Chondrocyte (in vitro differentiated cells): ENCODE results near the gene TEKT5. TPM values are rescaled to one million over a fixed set of nuclear protein-coding genes. Genes with fewer than 3 reads are reported as not detected.

Experiments used
- DNase-seq: peaks from one replicate; pipeline ENCODE4 v3.0.0; 2021; ENCODE audit warnings: mixed read lengths, low spot score
- H3K27ac Mint-ChIP-seq: one replicate; pipeline ENCODE4 v1.8.0; 2021; ENCODE audit warnings: mild to moderate bottlenecking, moderate library complexity, mixed read lengths; ENCODE audit not compliant: unreplicated experiment
- H3K27me3 Mint-ChIP-seq: 2 replicates; pipeline ENCODE4 v1.8.0; 2021; ENCODE audit warnings: low read depth, mixed read lengths
- H3K36me3 Mint-ChIP-seq: 2 replicates; pipeline ENCODE4 v1.8.0; 2021; ENCODE audit warnings: low read depth, mixed read lengths
- H3K4me1 Mint-ChIP-seq: 2 replicates; pipeline ENCODE4 v1.8.0; 2021; ENCODE audit warnings: low read depth, mild to moderate bottlenecking, mixed read lengths
- H3K4me3 Mint-ChIP-seq: one replicate; pipeline ENCODE4 v1.8.0; 2021; ENCODE audit warnings: mild to moderate bottlenecking, moderate library complexity, mixed read lengths; ENCODE audit not compliant: unreplicated experiment
- H3K9me3 Mint-ChIP-seq: 2 replicates; pipeline ENCODE4 v1.8.0; 2021; ENCODE audit warnings: low read depth, mixed read lengths
- total RNA-seq: library from RNA; stranded (reverse); gene quantifications from 3 replicates; pipeline ENCODE4 v1.2.1, GENCODE V29; 2021
- TF ChIP-seq, protein P1 (sequence below): fragments of 200-600 bp; sonication (generic); IDR thresholded peaks from 2 replicates; pipeline ENCODE4 v1.5.0; 2021; ENCODE audit warnings: antibody characterized with exemption, mild to moderate bottlenecking, moderate library complexity

The TEKT5 gene
- total RNA-seq, 1 donor from 2014 or later: not detected

DNA sequence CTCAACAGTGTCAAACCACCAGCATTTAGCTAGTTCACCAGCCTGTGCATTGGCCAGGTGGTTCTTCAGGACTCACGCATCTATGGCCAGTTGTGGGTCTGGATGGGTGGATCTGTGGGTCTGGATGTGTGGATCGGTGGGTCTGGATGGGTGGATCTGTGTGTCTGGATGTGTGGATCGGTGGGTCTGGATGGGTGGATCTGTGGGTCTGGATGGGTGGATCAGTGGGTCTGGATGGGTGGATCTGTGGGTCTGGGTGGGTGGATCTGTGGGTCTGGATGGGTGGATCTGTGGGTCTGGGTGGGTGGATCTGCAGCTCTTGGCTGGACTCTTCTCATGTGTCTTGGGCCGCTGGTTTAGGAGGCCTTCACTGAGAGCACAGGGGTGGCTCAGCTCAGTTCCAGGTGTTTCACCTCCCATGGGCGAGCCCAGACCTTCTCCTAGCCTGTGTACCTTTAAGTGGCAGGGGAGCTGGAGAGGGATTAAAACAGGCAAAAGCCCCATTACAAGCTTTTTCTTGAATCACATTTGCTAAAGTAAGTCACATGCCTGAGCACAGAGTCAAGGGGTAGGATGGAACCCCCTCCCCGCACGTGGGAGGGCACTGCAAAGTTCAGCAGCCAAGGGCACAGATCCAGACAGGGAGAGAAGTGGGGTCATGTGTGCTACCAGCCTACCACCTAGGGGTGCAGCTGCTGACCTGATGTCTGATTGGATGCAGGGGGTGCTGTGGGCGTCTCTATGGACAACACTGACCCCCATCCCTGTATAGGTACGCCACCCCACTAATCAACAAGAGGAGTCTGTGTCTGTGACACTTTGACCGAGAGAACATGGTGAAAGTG lies 45.5 kb upstream of the TEKT5 start:
- Mint-ChIP-seq H3K9me3 (no peaks in the 10 kb centered on the region), H3K36me3 (no peaks in the 10 kb centered on the region), H3K27me3 (no peaks in the 10 kb centered on the region), H3K27ac (no peak overlapping the region), H3K4me1 (peaks cover 34% of the 10 kb centered on the region), H3K4me3 (no peak overlapping the region)
- TF ChIP-seq, protein P1, sequence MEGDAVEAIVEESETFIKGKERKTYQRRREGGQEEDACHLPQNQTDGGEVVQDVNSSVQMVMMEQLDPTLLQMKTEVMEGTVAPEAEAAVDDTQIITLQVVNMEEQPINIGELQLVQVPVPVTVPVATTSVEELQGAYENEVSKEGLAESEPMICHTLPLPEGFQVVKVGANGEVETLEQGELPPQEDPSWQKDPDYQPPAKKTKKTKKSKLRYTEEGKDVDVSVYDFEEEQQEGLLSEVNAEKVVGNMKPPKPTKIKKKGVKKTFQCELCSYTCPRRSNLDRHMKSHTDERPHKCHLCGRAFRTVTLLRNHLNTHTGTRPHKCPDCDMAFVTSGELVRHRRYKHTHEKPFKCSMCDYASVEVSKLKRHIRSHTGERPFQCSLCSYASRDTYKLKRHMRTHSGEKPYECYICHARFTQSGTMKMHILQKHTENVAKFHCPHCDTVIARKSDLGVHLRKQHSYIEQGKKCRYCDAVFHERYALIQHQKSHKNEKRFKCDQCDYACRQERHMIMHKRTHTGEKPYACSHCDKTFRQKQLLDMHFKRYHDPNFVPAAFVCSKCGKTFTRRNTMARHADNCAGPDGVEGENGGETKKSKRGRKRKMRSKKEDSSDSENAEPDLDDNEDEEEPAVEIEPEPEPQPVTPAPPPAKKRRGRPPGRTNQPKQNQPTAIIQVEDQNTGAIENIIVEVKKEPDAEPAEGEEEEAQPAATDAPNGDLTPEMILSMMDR: no peak
- peak; percentile 59 for DNase-seq

GRCh38 chr16:10738231-10739077 lies 43.7 kb upstream of the TEKT5 start:
- TF ChIP-seq, protein P1: no peak
- peak; percentile 27 for DNase-seq
- H3K4me3 Mint-ChIP-seq: no peak overlapping the region
- H3K4me1 Mint-ChIP-seq: peaks cover 23% of the 10 kb centered on the region
- no peaks in the 10 kb centered on the region for H3K36me3 Mint-ChIP-seq
- H3K27ac Mint-ChIP-seq: peak overlapping the region; percentile 74
- no peaks in the 10 kb centered on the region for H3K9me3 Mint-ChIP-seq
- H3K27me3 Mint-ChIP-seq: no peaks in the 10 kb centered on the region

GRCh38 chr16:10737068-10737625 lies 42.4 kb upstream of the TEKT5 start:
- no peak overlapping the region for H3K27ac Mint-ChIP-seq
- peaks cover 5% of the 10 kb centered on the region for H3K9me3 Mint-ChIP-seq
- peak; percentile 30 for DNase-seq
- H3K36me3 Mint-ChIP-seq: peaks cover 3% of the 10 kb centered on the region
- H3K27me3 Mint-ChIP-seq: no peaks in the 10 kb centered on the region
- peaks cover 17% of the 10 kb centered on the region for H3K4me1 Mint-ChIP-seq
- TF ChIP-seq, protein P1: peak; percentile 96
- no peak overlapping the region for H3K4me3 Mint-ChIP-seq

DNA sequence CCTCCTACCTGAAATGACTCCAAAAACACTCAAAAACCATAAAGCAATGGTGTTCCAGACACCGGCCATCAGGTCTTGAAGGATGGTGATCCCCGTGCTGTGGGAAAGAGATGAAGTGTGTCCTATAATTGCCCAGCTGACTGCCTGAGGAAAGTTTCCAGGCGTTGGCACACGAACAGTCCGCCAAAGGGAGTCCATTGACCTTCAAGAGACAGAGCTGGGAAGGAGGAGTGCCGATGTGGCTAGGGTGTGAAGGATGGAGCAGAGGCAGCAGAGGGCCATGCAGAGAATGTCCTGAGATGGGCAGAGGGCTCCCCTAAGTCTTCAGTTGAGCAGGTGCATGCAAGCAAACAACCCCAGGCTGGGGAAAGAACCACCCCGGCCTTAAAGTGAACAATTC lies 37.1 kb upstream of the TEKT5 start:
- Mint-ChIP-seq H3K27ac (no peak overlapping the region), H3K36me3 (peaks cover 3% of the 10 kb centered on the region), H3K4me1 (no peaks in the 10 kb centered on the region), H3K4me3 (no peak overlapping the region), H3K27me3 (no peaks in the 10 kb centered on the region), H3K9me3 (peaks cover 5% of the 10 kb centered on the region)
- TF ChIP-seq, protein P1: no peak
- DNase-seq: no peak
